Left lobe of liver (tissue), 2 donors: ENCODE measurements around the gene KRT86. TPM values are rescaled to one million over a fixed set of nuclear protein-coding genes. Genes with fewer than 3 reads are reported as not detected.
"Not testable (repeated sequence)": the region's sequence is repeated elsewhere in the genome, so short reads cannot be mapped to it uniquely, and the experiment has no call there.

ENCODE experiments used
- ATAC-seq: fragments of 200-7000 bp; cut with Tn5 transposase; one replicate; pipeline ENCODE4 v1.9.1; 2020; ENCODE audit warnings: mild to moderate bottlenecking, moderate library complexity
- DNase-seq: peaks from one replicate; pipeline ENCODE4 v3.0.0-alpha.2; 2020; ENCODE audit warnings: low spot score
- total RNA-seq: library from RNA; stranded (reverse); gene quantifications from one replicate; pipeline ENCODE4 v1.2.1, GENCODE V29; 2021
- donor health status: DM: no; HTN: no; CAD: no; lungs with moderate emphysema.
- donor health status: DM: no; HTN: yes; CAD: no.

The KRT86 gene
- total RNA-seq, 1 donor from 2014 or later = not detected

DNA sequence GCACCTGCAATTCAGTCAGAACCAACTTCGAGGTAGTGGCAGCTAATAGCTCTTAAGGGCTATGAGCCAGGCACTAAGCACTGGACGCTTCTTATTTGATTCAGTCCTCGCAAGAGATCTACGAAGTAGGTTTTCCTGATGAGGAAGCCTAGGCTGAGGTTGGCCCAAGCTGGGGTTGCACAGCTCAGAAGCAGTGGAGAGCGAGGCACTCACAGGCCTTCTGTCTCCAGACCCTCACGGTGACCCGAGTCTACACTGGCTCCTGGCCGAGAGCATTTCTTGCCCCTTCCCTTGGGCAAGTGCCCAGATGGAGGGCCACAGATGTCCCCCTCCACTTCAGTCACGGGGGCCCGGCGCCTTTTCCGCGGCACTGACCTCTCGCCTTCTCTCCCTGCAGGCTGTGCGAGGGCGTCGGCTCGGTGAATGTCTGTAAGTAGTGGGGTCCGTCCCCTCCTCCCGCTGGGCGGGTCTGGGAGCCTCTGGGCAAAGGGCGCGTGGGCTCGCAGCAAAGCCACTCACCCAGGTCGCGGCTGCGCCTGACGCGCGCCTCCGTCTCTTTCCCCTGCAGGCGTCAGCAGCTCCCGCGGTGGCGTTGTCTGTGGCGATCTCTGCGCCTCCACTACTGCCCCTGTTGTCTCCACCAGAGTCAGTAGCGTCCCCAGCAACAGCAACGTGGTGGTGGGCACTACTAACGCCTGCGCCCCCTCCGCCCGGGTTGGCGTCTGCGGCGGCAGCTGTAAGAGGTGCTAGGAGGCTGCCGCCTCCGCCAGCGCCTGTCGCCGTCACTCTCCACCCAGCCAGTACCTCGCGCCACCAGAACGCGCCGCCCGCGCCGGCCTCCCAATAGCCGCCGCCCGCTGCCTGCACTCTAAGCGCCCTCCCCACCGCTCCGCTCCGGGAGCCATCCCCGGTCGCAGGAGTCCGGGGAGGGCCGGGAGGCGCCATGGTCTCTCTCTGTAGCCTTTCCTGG lies 33.7 kb downstream of the KRT86 start:
- DNase-seq (no peak), ATAC-seq (peak; percentile 79)

- no peak for ATAC-seq
- no peak for DNase-seq
Measured at GRCh38 chr12:52308806-52309425, 34.5 kb downstream of the KRT86 start.

DNA sequence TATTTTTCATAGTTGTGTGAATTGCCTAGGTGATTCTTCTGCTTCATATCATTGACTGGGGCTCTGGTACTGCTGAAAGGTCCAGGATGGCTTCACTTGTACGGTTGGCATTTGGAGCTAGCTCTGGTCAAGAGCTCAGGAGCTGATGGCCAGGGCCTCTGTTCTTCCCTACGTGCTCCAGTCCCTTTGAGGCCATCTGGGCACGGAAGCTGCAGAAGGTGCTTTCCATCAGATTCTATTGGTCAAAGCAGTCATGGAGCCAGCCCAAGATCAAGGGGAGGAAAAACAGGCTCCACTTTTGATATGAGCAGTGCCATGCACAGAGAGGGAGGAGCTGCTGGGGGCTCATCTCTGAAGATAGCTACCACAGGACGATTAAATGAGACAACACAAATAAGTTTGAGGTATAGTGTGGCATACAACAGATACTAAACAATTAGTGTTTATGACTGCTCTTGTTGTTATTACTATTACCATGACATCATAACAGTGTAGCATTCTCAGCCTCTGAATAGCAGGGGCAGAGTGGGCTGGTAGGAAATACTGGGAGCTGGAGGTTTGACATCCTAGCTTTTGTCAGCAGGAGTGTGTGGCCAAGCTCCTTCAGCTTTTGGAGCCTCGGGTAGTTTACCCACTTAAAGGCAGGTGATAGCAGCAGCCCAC lies 36.3 kb downstream of the KRT86 start:
- no peak for DNase-seq
- no peak for ATAC-seq

- DNase-seq (no peak), ATAC-seq (no peak)
Measured at GRCh38 chr12:52311285-52311648, 36.8 kb downstream of the KRT86 start.

GRCh38 chr12:52312086-52312485 lies 37.6 kb downstream of the KRT86 start:
- DNase-seq = no peak

GRCh38 chr12:52313461-52313860 lies 39.0 kb downstream of the KRT86 start:
- no peak for ATAC-seq
- DNase-seq = no peak

More at GRCh38 chr12:52312086-52312485, 37.6 kb downstream of the KRT86 start:
- ATAC-seq = no peak

DNA sequence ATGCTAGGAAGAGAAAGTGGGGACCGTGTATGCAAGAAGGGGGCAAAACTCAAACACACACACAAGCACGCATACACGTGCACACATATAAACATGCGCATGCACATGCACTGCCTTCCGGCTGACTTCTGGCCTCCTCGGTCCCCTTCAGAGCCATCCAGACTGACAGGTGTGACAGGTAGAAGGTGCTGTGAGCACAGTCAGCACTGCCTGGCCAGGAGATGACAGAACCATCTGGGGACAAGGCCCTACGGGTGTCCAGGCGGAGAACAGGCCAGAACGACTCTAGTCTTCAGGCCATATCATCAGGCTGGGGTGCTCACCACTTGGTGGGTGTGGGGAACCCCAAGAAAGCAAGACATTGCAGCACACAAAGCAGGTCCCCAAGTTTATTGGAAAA lies 39.5 kb downstream of the KRT86 start:
- DNase-seq (no peak), ATAC-seq (no peak)

GRCh38 chr12:52314511-52314910 lies 40.1 kb downstream of the KRT86 start:
- DNase-seq (no peak), ATAC-seq (no peak)

- not testable (repeated sequence) for ATAC-seq, DNase-seq
Measured at GRCh38 chr12:52315721-52316120, 41.3 kb downstream of the KRT86 start.

DNA sequence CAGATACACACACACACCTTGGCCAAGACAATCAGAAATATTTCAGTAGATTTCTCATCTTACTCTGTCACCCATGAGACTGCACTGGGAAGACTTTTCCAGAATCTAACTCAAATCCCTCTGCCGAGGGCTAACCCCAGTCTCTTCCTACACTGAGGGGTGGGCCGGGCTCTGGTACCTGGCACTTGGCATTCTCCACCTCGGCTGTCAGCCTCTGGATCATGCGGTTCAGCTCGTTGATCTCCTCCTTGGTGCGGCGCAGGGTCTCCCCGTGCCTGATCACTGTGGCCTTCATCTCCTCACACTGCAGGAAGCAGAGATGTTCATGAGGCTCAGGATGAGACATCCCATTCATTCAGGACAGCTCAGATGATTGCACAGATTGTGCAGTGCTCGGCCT lies 41.8 kb downstream of the KRT86 start:
- no peak for DNase-seq
- no peak for ATAC-seq

- ATAC-seq = no peak
Measured at GRCh38 chr12:52316701-52317100, 42.3 kb downstream of the KRT86 start.

DNA sequence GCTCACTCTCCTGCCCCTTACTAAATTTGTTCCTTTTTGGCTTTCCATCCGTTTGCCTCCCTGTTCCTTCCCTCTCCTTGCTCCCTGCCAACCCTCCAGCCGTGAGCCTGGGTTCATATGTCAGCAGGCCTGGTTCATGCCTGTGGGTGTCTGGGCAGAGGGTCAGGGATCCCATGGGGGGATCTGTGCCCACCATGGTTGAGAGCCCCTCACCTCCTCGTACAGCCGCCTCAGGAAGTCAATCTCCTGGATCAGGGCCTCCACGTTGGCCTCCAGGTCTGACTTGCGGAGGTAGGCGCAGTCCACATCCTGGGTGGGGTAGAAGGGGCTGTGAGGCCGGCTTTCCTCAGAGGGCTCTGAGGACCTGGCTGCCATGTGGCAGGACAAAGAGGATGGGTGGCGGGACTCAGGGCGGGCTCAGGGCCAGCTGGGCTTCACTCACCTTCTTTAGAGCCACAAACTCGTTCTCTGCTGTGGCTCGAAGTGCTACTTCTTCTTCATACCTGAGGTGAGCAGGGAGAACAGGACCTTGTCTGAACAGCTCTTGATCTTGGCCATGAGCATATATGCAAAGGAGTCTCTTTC lies 43.1 kb downstream of the KRT86 start:
- DNase-seq = no peak
- ATAC-seq = no peak

More at GRCh38 chr12:52316701-52317100, 42.3 kb downstream of the KRT86 start:
- DNase-seq = no peak

GRCh38 chr12:52318241-52318990 lies 44.0 kb downstream of the KRT86 start:
- DNase-seq = no peak

DNA sequence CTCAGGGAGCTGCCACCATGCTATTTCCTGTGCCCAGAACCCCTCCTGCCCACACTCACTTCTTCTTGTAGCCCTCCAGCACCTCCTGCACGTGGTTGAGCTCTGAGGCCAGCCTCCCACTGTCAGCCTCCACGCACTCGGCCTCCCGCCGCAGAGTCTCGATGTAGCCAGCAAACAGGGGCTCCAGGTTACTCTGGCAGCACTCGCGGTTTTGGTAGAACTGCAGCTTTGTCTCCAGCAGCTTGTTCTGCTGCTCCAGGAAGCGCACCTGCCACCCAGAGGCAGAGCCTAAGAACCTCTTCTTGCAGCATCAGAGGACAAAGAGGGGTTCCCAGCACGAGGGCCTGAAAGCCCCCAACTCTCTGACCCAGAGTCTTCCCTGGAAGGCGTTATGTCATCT lies 44.7 kb downstream of the KRT86 start:
- DNase-seq (no peak), ATAC-seq (no peak)

More at GRCh38 chr12:52318241-52318990, 44.0 kb downstream of the KRT86 start:
- no peak for ATAC-seq

DNA sequence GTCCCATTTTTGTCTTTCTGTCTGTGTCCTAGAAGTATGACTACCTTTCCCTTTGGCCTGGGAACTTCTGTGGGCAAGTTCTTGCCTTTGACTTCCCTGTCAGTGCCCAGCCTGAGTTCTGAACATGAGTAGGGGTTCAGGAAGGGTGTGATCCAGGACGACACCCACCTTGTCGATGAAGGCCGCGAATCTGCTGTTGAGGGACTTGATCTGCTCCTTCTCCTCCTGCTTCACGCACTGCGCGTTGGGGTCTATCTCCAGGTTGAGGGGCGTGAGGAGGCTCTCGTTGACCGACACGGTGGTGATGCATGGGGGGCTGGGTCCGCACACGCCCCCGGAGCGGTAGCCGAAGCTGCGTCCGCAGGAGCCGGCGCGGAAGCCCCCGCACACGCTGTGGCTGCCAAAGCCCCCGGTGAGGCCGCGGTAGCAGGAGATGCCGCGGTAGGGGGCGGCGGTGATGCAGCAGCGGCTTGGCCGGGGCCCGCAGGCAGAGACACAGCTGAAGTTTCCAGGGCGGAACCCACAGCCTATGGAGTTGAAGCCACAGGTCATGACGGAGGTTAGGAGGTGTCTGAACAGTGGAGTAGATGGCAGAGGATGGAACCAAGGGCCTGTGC lies 46.4 kb downstream of the KRT86 start, which contains the start of gene KRT83:
KRT83 (minus strand) TSS at position 615 of the 617 bp plus-strand sequence; CDS start at position 552, 63 bp downstream.
- DNase-seq (no peak), ATAC-seq (no peak)

- ATAC-seq = no peak
Measured at GRCh38 chr12:52321418-52321817, 47.0 kb downstream of the KRT86 start.

DNA sequence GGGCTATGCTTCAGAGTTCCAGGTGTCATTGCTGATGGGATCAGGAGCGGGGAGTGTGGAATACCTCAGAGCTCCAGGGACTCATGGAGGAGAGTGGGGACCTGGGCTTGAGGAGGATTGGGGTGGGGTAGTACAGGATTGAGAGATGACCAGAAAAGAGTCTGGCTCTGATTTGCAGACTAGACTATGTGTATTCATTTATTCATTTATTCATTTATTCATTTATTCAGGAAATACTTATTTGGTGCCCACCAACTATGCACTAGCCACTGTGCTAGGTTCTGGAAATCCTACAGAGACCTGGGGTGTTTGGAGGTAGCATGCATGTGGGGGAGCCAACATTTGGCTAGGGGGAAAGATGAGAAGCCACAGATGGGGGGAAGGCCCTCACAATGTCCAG lies 47.6 kb downstream of the KRT86 start:
- DNase-seq (no peak), ATAC-seq (no peak)

More at GRCh38 chr12:52321418-52321817, 47.0 kb downstream of the KRT86 start:
- DNase-seq = no peak

DNA sequence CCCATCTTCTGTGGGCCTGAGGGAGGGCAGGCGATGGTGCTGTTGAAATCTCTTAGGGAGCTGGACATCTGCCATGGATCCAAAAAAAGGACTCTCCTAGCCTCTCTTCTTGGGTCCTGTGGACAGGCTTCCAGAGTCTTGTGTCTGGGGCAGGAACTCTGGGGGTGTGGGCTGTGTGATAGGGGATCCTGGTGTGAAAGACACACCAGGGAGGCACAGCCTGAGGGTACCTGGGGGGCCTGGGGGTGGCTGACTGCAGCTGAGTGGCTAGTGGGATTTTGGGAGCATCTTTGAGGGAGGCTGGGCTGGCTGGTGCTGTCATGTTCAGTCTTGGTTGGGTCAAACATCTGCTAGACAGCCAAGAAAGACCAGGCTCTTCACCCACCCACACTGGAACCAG lies 48.6 kb downstream of the KRT86 start:
- no peak for DNase-seq
- ATAC-seq = no peak

DNA sequence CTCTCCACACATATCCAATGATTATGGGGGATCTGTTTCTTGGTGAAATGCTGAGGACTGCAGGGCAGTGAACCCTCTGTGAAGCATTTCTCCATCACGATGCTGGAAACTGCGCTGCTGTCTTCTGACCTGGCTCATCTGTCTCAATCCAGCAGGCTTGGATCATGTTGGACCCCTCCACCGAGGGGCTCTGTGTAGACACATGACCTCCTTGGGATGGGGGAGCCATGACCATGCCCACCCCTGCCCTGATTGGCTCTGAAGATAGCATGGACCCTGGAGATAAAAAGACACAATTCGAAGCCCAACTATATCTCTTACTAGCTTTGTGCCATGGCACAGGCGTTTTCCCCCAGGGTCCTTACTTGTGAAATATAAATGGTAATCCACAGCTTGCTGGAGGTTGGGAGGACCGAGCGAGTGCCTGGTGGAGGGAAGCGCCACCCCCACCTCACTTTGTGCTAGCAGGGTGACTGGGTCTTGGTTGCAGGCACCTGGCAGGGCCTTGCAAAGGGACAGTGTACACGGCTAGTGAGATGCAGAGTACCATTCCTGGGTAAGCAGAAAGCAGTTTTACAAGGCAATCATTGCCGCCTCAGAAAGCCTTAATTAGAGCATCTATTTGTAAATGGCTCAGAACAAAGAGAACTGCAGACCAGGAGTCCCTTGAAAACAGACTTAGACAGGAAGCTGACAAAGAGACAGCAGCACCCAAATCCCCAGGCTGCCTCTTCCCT lies 49.1 kb downstream of the KRT86 start:
- DNase-seq = no peak
- no peak for ATAC-seq
